ENCODE measurements around the gene SKA1.

GRCh38 chr18:50441501-50441900 lies 66.7 kb downstream of the SKA1 start:
- TF ChIP-seq CTCF (IDR thresholded peaks at IDR 0.05) (no peak), POLR2A (IDR thresholded peaks at IDR 0.05) (no peak)

Measured in sigmoid colon (tissue), 3 donors.